Subcutaneous adipose tissue (tissue), 4 donors: ENCODE data around the gene ISYNA1. TPM values are rescaled to one million over a fixed set of nuclear protein-coding genes. Genes with fewer than 3 reads are reported as not detected.

Experiments
- total RNA-seq, 4 donors: library from RNA; depleted of rRNA; stranded (reverse); fragments of >200 nt; gene quantifications; one replicate each; pipeline ENCODE4 v1.1.0, GENCODE V29; 2016
- TF ChIP-seq, protein P1 (sequence below): fragments of 450-650 bp; IDR thresholded peaks from one replicate; pipeline ENCODE4 v1.5.1; 2016; ENCODE audit warnings: low read depth, mild to moderate bottlenecking, control low read depth, antibody characterized with exemption, moderate library complexity

Gene ISYNA1
- total RNA-seq, 4 donors from 2014 or later, result 9.9 to 50.5 (median 11.4) TPM

DNA sequence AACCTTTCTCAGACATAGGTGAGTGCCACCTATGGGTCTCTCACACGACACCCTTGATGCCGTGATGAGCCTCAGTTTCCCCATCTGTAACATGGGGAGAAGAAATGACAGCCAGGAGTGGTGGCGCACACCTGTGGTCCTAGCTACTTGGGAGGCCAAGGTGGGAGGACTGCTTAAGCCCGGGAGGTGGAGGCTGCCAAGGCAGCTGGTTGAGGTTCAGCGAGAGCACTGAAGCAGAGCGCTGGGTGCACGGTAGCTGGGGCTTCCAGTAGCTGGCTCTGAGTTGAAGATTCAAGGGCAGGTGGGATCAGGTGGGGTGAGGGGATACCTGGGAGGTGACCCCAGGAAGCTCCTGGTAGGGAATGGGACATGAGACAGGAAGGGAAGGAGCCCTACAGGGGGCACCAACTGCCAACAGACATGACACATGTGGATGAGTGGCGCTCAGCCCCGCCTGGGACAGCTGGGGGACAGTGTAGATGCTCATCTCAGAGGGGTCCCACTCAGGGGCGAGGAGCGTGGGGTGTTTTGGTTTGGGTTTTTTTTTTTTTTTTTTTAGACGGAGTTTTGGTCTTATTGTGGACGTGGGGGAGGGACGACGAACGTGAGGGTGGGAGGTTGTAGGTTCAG is 25.2 kb downstream of the ISYNA1 start:
- TF ChIP-seq, protein P1, sequence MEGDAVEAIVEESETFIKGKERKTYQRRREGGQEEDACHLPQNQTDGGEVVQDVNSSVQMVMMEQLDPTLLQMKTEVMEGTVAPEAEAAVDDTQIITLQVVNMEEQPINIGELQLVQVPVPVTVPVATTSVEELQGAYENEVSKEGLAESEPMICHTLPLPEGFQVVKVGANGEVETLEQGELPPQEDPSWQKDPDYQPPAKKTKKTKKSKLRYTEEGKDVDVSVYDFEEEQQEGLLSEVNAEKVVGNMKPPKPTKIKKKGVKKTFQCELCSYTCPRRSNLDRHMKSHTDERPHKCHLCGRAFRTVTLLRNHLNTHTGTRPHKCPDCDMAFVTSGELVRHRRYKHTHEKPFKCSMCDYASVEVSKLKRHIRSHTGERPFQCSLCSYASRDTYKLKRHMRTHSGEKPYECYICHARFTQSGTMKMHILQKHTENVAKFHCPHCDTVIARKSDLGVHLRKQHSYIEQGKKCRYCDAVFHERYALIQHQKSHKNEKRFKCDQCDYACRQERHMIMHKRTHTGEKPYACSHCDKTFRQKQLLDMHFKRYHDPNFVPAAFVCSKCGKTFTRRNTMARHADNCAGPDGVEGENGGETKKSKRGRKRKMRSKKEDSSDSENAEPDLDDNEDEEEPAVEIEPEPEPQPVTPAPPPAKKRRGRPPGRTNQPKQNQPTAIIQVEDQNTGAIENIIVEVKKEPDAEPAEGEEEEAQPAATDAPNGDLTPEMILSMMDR, result no peak

GRCh38 chr19:18408053-18408476 is 29.9 kb downstream of the ISYNA1 start:
- TF ChIP-seq, protein P1, result no peak

- TF ChIP-seq, protein P1, result no peak
These were observed 31.2 kb downstream of the ISYNA1 start for GRCh38 chr19:18406749-18407148.

- TF ChIP-seq, protein P1, result no peak
These were observed 36.3 kb downstream of the ISYNA1 start for GRCh38 chr19:18401580-18402112.

- TF ChIP-seq, protein P1, result no peak
These were observed 38.9 kb downstream of the ISYNA1 start for GRCh38 chr19:18399008-18399407.

DNA sequence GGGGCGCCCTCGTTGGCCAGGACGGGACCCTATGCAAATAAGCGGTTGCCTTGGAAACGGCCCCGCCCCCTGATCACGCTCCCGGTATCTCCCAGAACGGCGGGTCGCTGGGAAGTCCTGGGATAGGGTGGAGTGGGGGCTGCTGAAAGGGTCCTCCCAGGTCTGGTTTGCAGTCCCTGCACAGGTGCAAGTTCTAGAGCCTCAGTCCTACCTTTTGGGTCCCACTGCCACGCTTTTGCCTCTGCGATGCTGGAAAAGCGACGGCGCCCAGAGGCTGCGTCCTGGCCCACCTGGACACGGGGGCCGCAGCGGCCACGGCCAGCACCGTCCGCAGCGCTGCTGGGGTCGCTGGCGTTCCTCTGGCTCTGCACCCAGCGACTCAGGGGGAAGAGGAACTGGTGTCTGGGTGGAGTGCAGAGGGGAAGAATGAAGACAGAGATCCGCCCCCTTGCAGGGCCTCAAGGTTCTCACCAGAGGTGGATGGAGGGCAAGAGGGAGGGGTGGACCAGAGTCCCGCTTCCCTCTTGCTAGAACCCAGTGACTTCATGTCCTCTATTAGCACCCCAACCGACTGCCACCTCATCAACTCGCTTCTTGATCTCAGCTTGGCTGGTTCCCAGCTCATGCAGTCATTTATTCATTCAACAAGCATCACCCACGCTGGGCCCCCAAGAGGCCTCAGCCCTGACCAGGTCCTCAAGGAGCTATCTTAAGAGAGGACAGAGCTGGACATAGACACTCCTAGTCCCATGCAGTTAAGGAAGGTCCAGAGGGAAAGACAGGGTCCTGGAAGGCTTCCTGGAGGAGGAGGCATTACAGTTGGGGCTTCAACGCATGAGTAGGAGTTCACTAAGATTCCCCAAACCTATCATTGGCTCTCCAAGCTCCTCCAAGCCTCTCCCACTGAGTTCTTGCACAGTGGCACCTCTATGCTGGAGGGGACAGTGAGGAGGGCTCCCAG is 40.4 kb downstream of the ISYNA1 start, which contains the start of gene LRRC25:
Gene LRRC25 (minus strand): TSS at position 381 of the 961 bp plus-strand sequence. CDS start 659 bp downstream, outside the sequence.
- TF ChIP-seq, protein P1, result no peak
